Endothelial cell of umbilical vein (primary cell): ENCODE data around the gene SSH3.

Experiments used
- MYC ChIP-seq: IDR thresholded peaks from one replicate; pipeline ENCODE4 v1.6.1; 2011; ENCODE audit warnings: mild to moderate bottlenecking, low read depth, low read length
- POLR2A ChIP-seq: IDR thresholded peaks from 2 replicates; pipeline ENCODE4 v1.6.1; 2012; ENCODE audit warnings: low read depth, mild to moderate bottlenecking, control low read depth, low read length
- POLR2AphosphoS5 ChIP-seq: IDR thresholded peaks from 2 replicates; pipeline ENCODE4 v1.6.1; 2012; ENCODE audit warnings: low read depth, mild to moderate bottlenecking, control low read depth, low read length, moderate library complexity; ENCODE audit not compliant: insufficient read depth
- TF ChIP-seq, protein P1 (sequence below), 2 donors: IDR thresholded peaks; 1 replicate in 1 of 2; 2 replicates in 1 of 2; pipeline ENCODE4 v1.5.1; 2011; ENCODE audit warnings: low read length in 2 of 2, mild to moderate bottlenecking in 2 of 2, moderate library complexity in 2 of 2, control low read depth in 1 of 2, inconsistent platforms in 1 of 2, low read depth in 1 of 2; ENCODE audit not compliant: insufficient read depth in 1 of 2; ENCODE audit errors: extremely low read depth in 1 of 2
- TF ChIP-seq, protein P2 (sequence below): IDR thresholded peaks from 2 replicates; pipeline ENCODE4 v1.6.1; 2011; ENCODE audit not compliant: insufficient read depth, insufficient read length

DNA sequence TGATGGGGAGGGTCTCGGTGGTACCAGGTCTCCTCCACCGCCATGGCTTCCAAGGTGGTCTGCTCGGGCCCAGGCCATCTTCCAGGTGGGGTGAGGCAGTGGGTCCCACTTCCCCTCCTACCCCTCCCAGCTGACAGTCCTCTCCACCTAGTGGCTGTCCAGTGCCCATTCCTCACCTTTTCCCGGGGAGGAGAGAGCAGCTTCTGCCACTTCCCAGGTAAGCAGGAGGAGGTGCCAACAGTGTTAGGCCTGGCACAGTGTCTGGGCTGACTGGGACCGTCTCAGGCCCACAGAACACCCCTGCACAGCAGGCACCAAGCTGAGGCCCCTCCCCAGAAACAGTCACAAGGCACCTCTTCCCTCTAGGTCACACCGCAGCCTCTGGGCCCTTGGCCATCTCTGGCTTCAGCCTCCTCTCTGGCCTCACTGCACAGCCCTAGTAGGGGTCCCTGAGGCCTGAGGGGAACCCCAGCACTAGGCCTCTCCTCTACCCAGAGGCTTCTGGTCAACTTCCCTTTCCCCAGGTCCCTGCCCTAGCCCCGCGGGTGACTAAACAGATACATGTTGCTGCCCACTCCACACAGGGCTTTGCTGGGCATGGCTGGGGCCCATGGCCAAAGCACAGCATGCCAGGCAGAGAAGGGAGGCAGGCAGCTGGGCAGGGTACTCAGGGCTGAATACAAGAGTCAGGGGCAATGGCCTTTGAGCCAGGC lies 16.6 kb upstream of the SSH3 start:
- TF ChIP-seq POLR2A (no peak), POLR2AphosphoS5 (no peak), MYC (no peak)
- TF ChIP-seq, protein P1, sequence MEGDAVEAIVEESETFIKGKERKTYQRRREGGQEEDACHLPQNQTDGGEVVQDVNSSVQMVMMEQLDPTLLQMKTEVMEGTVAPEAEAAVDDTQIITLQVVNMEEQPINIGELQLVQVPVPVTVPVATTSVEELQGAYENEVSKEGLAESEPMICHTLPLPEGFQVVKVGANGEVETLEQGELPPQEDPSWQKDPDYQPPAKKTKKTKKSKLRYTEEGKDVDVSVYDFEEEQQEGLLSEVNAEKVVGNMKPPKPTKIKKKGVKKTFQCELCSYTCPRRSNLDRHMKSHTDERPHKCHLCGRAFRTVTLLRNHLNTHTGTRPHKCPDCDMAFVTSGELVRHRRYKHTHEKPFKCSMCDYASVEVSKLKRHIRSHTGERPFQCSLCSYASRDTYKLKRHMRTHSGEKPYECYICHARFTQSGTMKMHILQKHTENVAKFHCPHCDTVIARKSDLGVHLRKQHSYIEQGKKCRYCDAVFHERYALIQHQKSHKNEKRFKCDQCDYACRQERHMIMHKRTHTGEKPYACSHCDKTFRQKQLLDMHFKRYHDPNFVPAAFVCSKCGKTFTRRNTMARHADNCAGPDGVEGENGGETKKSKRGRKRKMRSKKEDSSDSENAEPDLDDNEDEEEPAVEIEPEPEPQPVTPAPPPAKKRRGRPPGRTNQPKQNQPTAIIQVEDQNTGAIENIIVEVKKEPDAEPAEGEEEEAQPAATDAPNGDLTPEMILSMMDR (IDR thresholded peaks at IDR 0.05; ENCODE audit: extremely low read depth in 1 of 2, insufficient read depth in 1 of 2, low read depth in 1 of 2, low read length in 2 of 2): no peak
- TF ChIP-seq, protein P2, sequence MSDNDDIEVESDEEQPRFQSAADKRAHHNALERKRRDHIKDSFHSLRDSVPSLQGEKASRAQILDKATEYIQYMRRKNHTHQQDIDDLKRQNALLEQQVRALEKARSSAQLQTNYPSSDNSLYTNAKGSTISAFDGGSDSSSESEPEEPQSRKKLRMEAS: no peak
